GM23338 (cell line): ENCODE measurements around the gene MEOX1. TPM values are rescaled to one million over a fixed set of nuclear protein-coding genes. Genes with fewer than 3 reads are reported as not detected.

ENCODE experiments used
- ATAC-seq: fragments of 200-7000 bp; cut with Tn5 transposase; 3 replicates; pipeline ENCODE4 v1.9.1; 2020
- DNase-seq: peaks from one replicate; pipeline ENCODE4 v3.0.0-alpha.2; 2015; ENCODE audit warnings: low spot score
- H2AFZ ChIP-seq: fragments of 200-600 bp; sonication (generic); 2 replicates; pipeline ENCODE4 v1.8.0; 2016; ENCODE audit warnings: antibody characterized with exemption, mild to moderate bottlenecking, moderate library complexity
- H3F3A ChIP-seq: fragments of 200-600 bp; sonication (generic); replicated peaks from 2 replicates; pipeline ENCODE4 v1.8.0; 2017; ENCODE audit warnings: antibody characterized with exemption, mixed run types, low read depth
- H3K27ac ChIP-seq: fragments of 200-600 bp; sonication (generic); 2 replicates; pipeline ENCODE4 v1.6.1; 2016; ENCODE audit warnings: low read depth
- H3K27me3 ChIP-seq: fragments of 200-600 bp; sonication (generic); 2 replicates; pipeline ENCODE4 v1.8.0; 2016; ENCODE audit warnings: mild to moderate bottlenecking, mixed run types, moderate library complexity; ENCODE audit not compliant: insufficient read depth
- H3K36me3 ChIP-seq: fragments of 200-600 bp; sonication (generic); 2 replicates; pipeline ENCODE4 v1.8.0; 2016; ENCODE audit warnings: mild to moderate bottlenecking; ENCODE audit not compliant: insufficient read depth
- H3K4me1 ChIP-seq: fragments of 200-600 bp; sonication (generic); 2 replicates; pipeline ENCODE4 v1.8.0; 2016; ENCODE audit warnings: mild to moderate bottlenecking, moderate library complexity; ENCODE audit not compliant: insufficient read depth
- H3K4me2 ChIP-seq: fragments of 200-600 bp; sonication (generic); 2 replicates; pipeline ENCODE4 v1.7.1; 2017; ENCODE audit warnings: mixed run types
- H3K4me3 ChIP-seq: fragments of 200-600 bp; sonication (generic); 2 replicates; pipeline ENCODE4 v1.6.1; 2016; ENCODE audit warnings: mixed run types
- H3K79me2 ChIP-seq: fragments of 200-600 bp; sonication (generic); replicated peaks from 2 replicates; pipeline ENCODE4 v1.8.0; 2017; ENCODE audit warnings: mild to moderate bottlenecking; ENCODE audit not compliant: insufficient read depth
- H3K9me2 ChIP-seq: fragments of 200-600 bp; sonication (generic); 2 replicates; pipeline ENCODE4 v1.8.0; 2017; ENCODE audit not compliant: insufficient read depth
- H4K20me1 ChIP-seq: fragments of 200-600 bp; sonication (generic); replicated peaks from 2 replicates; pipeline ENCODE4 v1.8.0; 2017; ENCODE audit warnings: mild to moderate bottlenecking; ENCODE audit not compliant: insufficient read depth
- H3K27ac Mint-ChIP-seq: 2 replicates; pipeline ENCODE4 v1.8.0; 2020; ENCODE audit warnings: inconsistent platforms, mild to moderate bottlenecking, moderate library complexity, mixed read lengths
- H3K27me3 Mint-ChIP-seq: 3 replicates; pipeline ENCODE4 v1.8.0; 2022; ENCODE audit warnings: low read depth, mild to moderate bottlenecking, moderate library complexity, mixed read lengths, inconsistent platforms; ENCODE audit not compliant: insufficient read depth, poor library complexity
- H3K36me3 Mint-ChIP-seq: 3 replicates; pipeline ENCODE4 v1.8.0; 2021; ENCODE audit warnings: low read depth, mild to moderate bottlenecking, inconsistent platforms, moderate library complexity, mixed read lengths
- H3K4me1 Mint-ChIP-seq: 3 replicates; pipeline ENCODE4 v1.8.0; 2020; ENCODE audit warnings: mild to moderate bottlenecking, inconsistent platforms, mixed read lengths
- H3K4me3 Mint-ChIP-seq: 3 replicates; pipeline ENCODE4 v1.8.0; 2021; ENCODE audit warnings: moderate library complexity, mild to moderate bottlenecking, inconsistent platforms, mixed read lengths
- H3K9me3 Mint-ChIP-seq: 3 replicates; pipeline ENCODE4 v1.8.0; 2020; ENCODE audit warnings: moderate library complexity, mild to moderate bottlenecking, inconsistent platforms, mixed read lengths
- CREB1 ChIP-seq: fragments of 250-450 bp; sonication (Bioruptor Pico); IDR thresholded peaks from 2 replicates; pipeline ENCODE4 v1.5.0; 2020; ENCODE audit warnings: low read depth, mild to moderate bottlenecking, moderate library complexity
- CTCF ChIP-seq, 2 experiments: fragments of 200-600 bp in 1 of 2; sonication (generic) in 1 of 2; conservative IDR thresholded peaks; 2 replicates each; pipeline versions ENCODE4 v1.5.1 to v1.6.1; 2016 to 2017; ENCODE audit warnings: antibody characterized with exemption in 2 of 2, low read depth in 2 of 2, mild to moderate bottlenecking in 2 of 2, moderate library complexity in 1 of 2
- ETS1 ChIP-seq: IDR thresholded peaks from 2 replicates; pipeline ENCODE4 v1.6.1; 2016; ENCODE audit warnings: antibody characterized with exemption
- EZH2 ChIP-seq: fragments of 200-600 bp; sonication (generic); IDR thresholded peaks from one replicate; pipeline ENCODE4 v1.8.0; 2017; ENCODE audit warnings: antibody characterized with exemption, mild to moderate bottlenecking, low read depth; ENCODE audit not compliant: unreplicated experiment
- EZH2phosphoT487 ChIP-seq: fragments of 200-600 bp; sonication (generic); IDR thresholded peaks from one replicate; pipeline ENCODE4 v1.8.1; 2018; ENCODE audit warnings: antibody characterized with exemption; ENCODE audit not compliant: unreplicated experiment
- JUNB ChIP-seq: IDR thresholded peaks from one replicate; pipeline ENCODE4 v1.6.1; 2016; ENCODE audit warnings: antibody characterized with exemption; ENCODE audit not compliant: unreplicated experiment
- NANOG ChIP-seq: IDR thresholded peaks from 2 replicates; pipeline ENCODE4 v1.6.1; 2016; ENCODE audit warnings: antibody characterized with exemption, borderline replicate concordance
- POLR2AphosphoS5 ChIP-seq: IDR thresholded peaks from 2 replicates; pipeline ENCODE4 v1.6.1; 2016; ENCODE audit warnings: antibody characterized with exemption, low read depth
- REST ChIP-seq: IDR thresholded peaks from one replicate; pipeline ENCODE4 v1.6.1; 2018; ENCODE audit warnings: antibody characterized with exemption; ENCODE audit not compliant: unreplicated experiment
- STAT1 ChIP-seq: IDR thresholded peaks from one replicate; pipeline ENCODE4 v1.6.1; 2016; ENCODE audit warnings: antibody characterized with exemption; ENCODE audit not compliant: unreplicated experiment
- ZNF114 ChIP-seq: fragments of 250-450 bp; sonication (Bioruptor Pico); IDR thresholded peaks from 2 replicates; pipeline ENCODE4 v1.5.0; 2020; ENCODE audit warnings: mild to moderate bottlenecking, moderate library complexity
- ZNF331 ChIP-seq: fragments of 250-450 bp; sonication (Bioruptor Pico); IDR thresholded peaks from 2 replicates; pipeline ENCODE4 v1.5.0; 2020; ENCODE audit warnings: low read depth, mild to moderate bottlenecking, moderate library complexity
- ZNF462 ChIP-seq: fragments of 250-450 bp; sonication (Bioruptor Pico); IDR thresholded peaks from 2 replicates; pipeline ENCODE4 v1.5.0; 2020; ENCODE audit warnings: mild to moderate bottlenecking, moderate library complexity
- polyA plus RNA-seq: library from polyadenylated mRNA; unstranded; fragments of >200 nt; fragmentation: Nextera tagmentation; extraction: Ambion mirVana; gene quantifications from 2 replicates; pipeline ENCODE4 v1.2.1, GENCODE V29; 2016
- total RNA-seq: library from RNA; depleted of rRNA; stranded (reverse); fragments of >200 nt; shearing (Covaris generic); gene quantifications from 2 replicates; pipeline ENCODE4 v1.2.3, GENCODE V29; 2014

Gene MEOX1
- total and polyA plus RNA-seq, 2 experiments from 2014 or later = not detected

GRCh38 chr17:43609613-43610385 lies 51.9 kb downstream of the MEOX1 start:
- Histone ChIP-seq H2AFZ (0 out of 2 replicates have a peak overlapping the region, but pooled peaks have one; percentile 1), H3K9me2 (no peaks in the 10 kb centered on the region; the same call in 1 of the 2 replicates), H3K36me3 (no peaks in the 10 kb centered on the region), H3F3A (no peaks in the 10 kb centered on the region), H3K4me3 (no peak overlapping the region), H3K79me2 (no peaks in the 10 kb centered on the region), H4K20me1 (no peaks in the 10 kb centered on the region), H3K27me3 (no peaks in the 10 kb centered on the region), H3K4me1 (no peaks in the 10 kb centered on the region; the same call in 1 of the 2 replicates), H3K27ac (no peak overlapping the region), H3K4me2 (no peak overlapping the region)
- H3K36me3 Mint-ChIP-seq = no peaks in the 10 kb centered on the region; the same call in 2 of the 3 replicates
- no peak for TF ChIP-seq ZNF331 (CRISPR knock-in tag)
- no peak for TF ChIP-seq ETS1
- TF ChIP-seq ZNF114 = no peak
- TF ChIP-seq REST = no peak
- TF ChIP-seq STAT1 = no peak
- no peak for TF ChIP-seq NANOG
- no peak for TF ChIP-seq JUNB
- no peak for TF ChIP-seq CREB1 (CRISPR knock-in tag)
- no peak for TF ChIP-seq POLR2AphosphoS5
- TF ChIP-seq EZH2phosphoT487 = no peak
- no peak for TF ChIP-seq CTCF (conservative IDR thresholded peaks at IDR 0.05; ENCODE audit: low read depth in 2 of 2)
- no peak for TF ChIP-seq ZNF462 (CRISPR knock-in tag)
- no peak for TF ChIP-seq EZH2
- H3K9me3 Mint-ChIP-seq = peaks cover 10% of the 10 kb centered on the region; the same call in 2 of the 3 replicates
- DNase-seq (peak; percentile 45), ATAC-seq (peak; percentile 88)
- no peaks in the 10 kb centered on the region; the same call in 2 of the 3 replicates for H3K4me1 Mint-ChIP-seq
- H3K27me3 Mint-ChIP-seq = peaks cover 5% of the 10 kb centered on the region
- H3K27ac Mint-ChIP-seq = no peak overlapping the region
- H3K4me3 Mint-ChIP-seq = no peak overlapping the region
